HepG2 (cell line): ENCODE results near the gene YAP1. TPM values are rescaled to one million over a fixed set of nuclear protein-coding genes. Genes with fewer than 3 reads are reported as not detected.

Experiments
- ARHGAP35 ChIP-seq: sonication (generic); formaldehyde crosslinking; IDR thresholded peaks from 2 replicates; pipeline ENCODE4 v1.9.0; 2022; ENCODE audit warnings: mild to moderate bottlenecking, inconsistent platforms, moderate library complexity, missing genetic modification reagents, borderline replicate concordance
- CEBPB ChIP-seq: IDR thresholded peaks from 2 replicates; pipeline ENCODE4 v1.6.1; 2011; ENCODE audit warnings: low read depth, low read length, improper control_type of control experiment, borderline replicate concordance
- CREM ChIP-seq, 2 experiments: sonication (generic) in 1 of 2; formaldehyde crosslinking in 1 of 2; IDR thresholded peaks; 2 replicates each; pipeline versions ENCODE4 v1.4.0 to v1.6.1; 2016 to 2020; ENCODE audit warnings: antibody characterized with exemption in 1 of 2, mild to moderate bottlenecking in 1 of 2, missing genetic modification reagents in 1 of 2
- DZIP1 ChIP-seq: sonication (generic); formaldehyde crosslinking; IDR thresholded peaks from 2 replicates; pipeline ENCODE4 v1.5.0; 2020; ENCODE audit warnings: mild to moderate bottlenecking, missing genetic modification reagents
- FOSL1 ChIP-seq: sonication (generic); formaldehyde crosslinking; IDR thresholded peaks from 2 replicates; pipeline ENCODE4 v1.9.0; 2021; ENCODE audit warnings: missing genetic modification reagents, borderline replicate concordance
- HDAC6 ChIP-seq: fragments of 200-600 bp; sonication (generic); IDR thresholded peaks from 2 replicates; pipeline ENCODE4 v1.7.0; 2017; ENCODE audit warnings: mild to moderate bottlenecking, antibody characterized with exemption, low read length, low read depth
- PCBP2 ChIP-seq: fragments of 200-400 bp; formaldehyde crosslinking; optimal IDR thresholded peaks from 2 replicates; pipeline ENCODE3; 2018; ENCODE audit warnings: low read length, low read depth; ENCODE audit not compliant: poor library complexity, severe bottlenecking
- PHF8 ChIP-seq: sonication (generic); formaldehyde crosslinking; IDR thresholded peaks from 2 replicates; pipeline ENCODE4 v1.5.0; 2020; ENCODE audit warnings: missing genetic modification reagents
- RERE ChIP-seq: IDR thresholded peaks from 2 replicates; pipeline ENCODE4 v1.6.1; 2016; ENCODE audit warnings: low read depth, missing genetic modification reagents, missing compliant biosample characterization
- RORA ChIP-seq: sonication (generic); formaldehyde crosslinking; IDR thresholded peaks from 2 replicates; pipeline ENCODE4 v1.5.0; 2020; ENCODE audit warnings: mild to moderate bottlenecking, missing genetic modification reagents, moderate library complexity
- SRSF4 ChIP-seq: fragments of 200-400 bp; formaldehyde crosslinking; IDR thresholded peaks from one replicate; pipeline ENCODE4 v1.6.1; 2018; ENCODE audit warnings: mild to moderate bottlenecking, low read depth, low read length, moderate library complexity; ENCODE audit not compliant: poor library complexity, severe bottlenecking
- TFE3 ChIP-seq: IDR thresholded peaks from 2 replicates; pipeline ENCODE4 v1.6.1; 2016
- TMF1 ChIP-seq: sonication (generic); formaldehyde crosslinking; IDR thresholded peaks from 2 replicates; pipeline ENCODE4 v1.8.1; 2022; ENCODE audit warnings: low read depth, missing genetic modification reagents
- YEATS2 ChIP-seq: sonication (generic); formaldehyde crosslinking; IDR thresholded peaks from 2 replicates; pipeline ENCODE4 v1.4.0; 2020; ENCODE audit warnings: missing genetic modification reagents, borderline replicate concordance
- ZNF225 ChIP-seq: sonication (generic); formaldehyde crosslinking; IDR thresholded peaks from 2 replicates; pipeline ENCODE4 v1.4.0; 2020; ENCODE audit warnings: mild to moderate bottlenecking, missing genetic modification reagents
- ZNF317 ChIP-seq: sonication (generic); formaldehyde crosslinking; IDR thresholded peaks from 2 replicates; pipeline ENCODE4 v1.5.0; 2020; ENCODE audit warnings: mild to moderate bottlenecking, missing genetic modification reagents
- ZNF614 ChIP-seq: IDR thresholded peaks from 2 replicates; pipeline ENCODE4 v1.6.1; 2018; ENCODE audit warnings: missing biosample characterization, missing genetic modification reagents, inconsistent platforms, borderline replicate concordance
- ZNF703 ChIP-seq: sonication (generic); formaldehyde crosslinking; IDR thresholded peaks from 2 replicates; pipeline ENCODE4 v1.5.1; 2020; ENCODE audit warnings: missing genetic modification reagents, mild to moderate bottlenecking, moderate library complexity, borderline replicate concordance
- ZNF839 ChIP-seq: sonication (generic); formaldehyde crosslinking; IDR thresholded peaks from 2 replicates; pipeline ENCODE4 v1.4.0; 2020; ENCODE audit warnings: missing genetic modification reagents, mild to moderate bottlenecking, borderline replicate concordance
- polyA plus RNA-seq, 8 experiments: library from polyadenylated mRNA; depleted of rRNA in 3 of 8; stranded (reverse) in 7 of 8; unstranded in 1 of 8; fragments of >200 nt; fragmentation: Illumina TruSeq in 4 of 8; extraction: Trizol in 4 of 8; gene quantifications; 2 replicates each; pipeline versions ENCODE4 v1.2.1 to v1.2.3, GENCODE V29; 2011 to 2016; ENCODE audit warnings: low read depth in 4 of 8, missing spikeins in 1 of 8, mixed read lengths in 1 of 8; ENCODE audit not compliant: insufficient read depth in 1 of 8
- total RNA-seq, 5 experiments: library from RNA; depleted of rRNA; stranded (reverse); fragments of >200 nt; fragmentation: Illumina TruSeq; extraction: Trizol; gene quantifications; 2 replicates each; pipeline ENCODE4 v1.2.3, GENCODE V29; 2016; ENCODE audit warnings: low read depth in 1 of 5

YAP1 gene
- total and polyA plus RNA-seq, 2 of the 13 experiments (the other 11 are each of a cell fraction or from before 2014, with no cell fraction given): 59.5 to 91.0 TPM

- no peak; the same call in 1 of the 2 replicates for TF ChIP-seq CEBPB
- TF ChIP-seq TMF1 (CRISPR knock-in tag): no peak
- no peak for TF ChIP-seq ZNF703 (CRISPR knock-in tag)
- no peak for TF ChIP-seq ZNF317
- TF ChIP-seq FOSL1 (CRISPR knock-in tag): no peak
- no peak for TF ChIP-seq ZNF225 (CRISPR knock-in tag)
- no peak for TF ChIP-seq RERE (CRISPR knock-in tag)
- TF ChIP-seq CREM (IDR thresholded peaks at IDR 0.05): peak; percentile 39; the same call in 1 of the 2 replicates
- no peak for TF ChIP-seq CREM (CRISPR knock-in tag; IDR thresholded peaks at IDR 0.05)
- TF ChIP-seq SRSF4: no peak
- no peak for TF ChIP-seq RORA
- TF ChIP-seq HDAC6: no peak
- TF ChIP-seq YEATS2 (CRISPR knock-in tag): no peak
- no peak for TF ChIP-seq ZNF839 (CRISPR knock-in tag)
- TF ChIP-seq ZNF614 (CRISPR knock-in tag): no peak
- TF ChIP-seq DZIP1 (CRISPR knock-in tag): no peak
- TF ChIP-seq PCBP2: no peak
- TF ChIP-seq ARHGAP35: no peak
- no peak for TF ChIP-seq TFE3 (CRISPR knock-in tag)
- TF ChIP-seq PHF8 (CRISPR knock-in tag): no peak
These were observed 6.4 kb downstream of the YAP1 start (continued) for GRCh38 chr11:102116453-102117205.
